Peyer's patch (tissue), 4 donors: ENCODE results near the gene TMEM178B.

Experiments
- CTCF ChIP-seq, 6 experiments: fragments of 450-650 bp in 4 of 6; fragments of 200-600 bp in 2 of 6; sonication (generic) in 1 of 6; IDR thresholded peaks; one replicate each; pipeline ENCODE4 v1.5.1; 2017 to 2019; ENCODE audit warnings: antibody characterized with exemption in 6 of 6, mild to moderate bottlenecking in 3 of 6, moderate library complexity in 1 of 6
- POLR2A ChIP-seq, 2 donors: fragments of 450-650 bp; IDR thresholded peaks; one replicate each; pipeline ENCODE4 v1.5.1; 2017; ENCODE audit warnings: antibody characterized with exemption in 2 of 2, mild to moderate bottlenecking in 2 of 2, moderate library complexity in 2 of 2

- TF ChIP-seq POLR2A (IDR thresholded peaks at IDR 0.05), result no peak
- no peak for TF ChIP-seq CTCF (IDR thresholded peaks at IDR 0.05)
Measured at GRCh38 chr7:141262101-141263090, 188.5 kb downstream of the TMEM178B start.
